K562 (cell line): ENCODE results near the gene ENTREP3. TPM values are rescaled to one million over a fixed set of nuclear protein-coding genes. Genes with fewer than 3 reads are reported as not detected.

Experiments used
- ARID4B ChIP-seq: sonication (generic); formaldehyde crosslinking; IDR thresholded peaks from 2 replicates; pipeline ENCODE4 v1.8.0; 2022; ENCODE audit warnings: mild to moderate bottlenecking, missing genetic modification reagents
- CTCFL ChIP-seq: IDR thresholded peaks from 2 replicates; pipeline ENCODE4 v1.6.1; 2011; ENCODE audit warnings: borderline replicate concordance, low read depth, mild to moderate bottlenecking, moderate library complexity, low read length; ENCODE audit not compliant: insufficient read depth, poor library complexity, severe bottlenecking
- MAX ChIP-seq: sonication (generic); formaldehyde crosslinking; IDR thresholded peaks from 2 replicates; pipeline ENCODE4 v1.9.0; 2022; ENCODE audit warnings: mild to moderate bottlenecking, missing genetic modification reagents
- NR2C1 ChIP-seq, 2 experiments: fragments of 450-650 bp; IDR thresholded peaks; 2 replicates each; pipeline ENCODE4 v1.6.1; 2017; ENCODE audit warnings: mild to moderate bottlenecking in 2 of 2, antibody characterized with exemption in 1 of 2, inconsistent platforms in 1 of 2, missing compliant biosample characterization in 1 of 2, missing genetic modification characterization in 1 of 2
- PATZ1 ChIP-seq: fragments of 250-450 bp; sonication (Bioruptor Pico); IDR thresholded peaks from 2 replicates; pipeline ENCODE4 v1.5.0; 2020; ENCODE audit warnings: mild to moderate bottlenecking, borderline replicate concordance
- TAF9B ChIP-seq: fragments of 450-650 bp; IDR thresholded peaks from 2 replicates; pipeline ENCODE4 v1.6.1; 2018; ENCODE audit warnings: mild to moderate bottlenecking; ENCODE audit not compliant: partially characterized antibody
- UBTF ChIP-seq, 2 experiments: IDR thresholded peaks; 2 replicates each; pipeline ENCODE4 v1.6.1; 2012; ENCODE audit warnings: improper control_type of control experiment in 2 of 2, low read depth in 2 of 2, low read length in 2 of 2, borderline replicate concordance in 1 of 2
- ZNF740 ChIP-seq, 3 experiments: fragments of 200-800 bp in 1 of 3; sonication (Bioruptor generic) in 1 of 3; sonication (generic) in 1 of 3; formaldehyde crosslinking in 1 of 3; IDR thresholded peaks; 2 replicates each; pipeline versions ENCODE4 v1.6.1 to v1.8.0; 2016 to 2022; ENCODE audit warnings: mild to moderate bottlenecking in 2 of 3, missing compliant biosample characterization in 2 of 3, missing genetic modification characterization in 2 of 3, missing genetic modification reagents in 1 of 3
- ZNF766 ChIP-seq: fragments of 200-800 bp; sonication (Bioruptor generic); conservative IDR thresholded peaks from 2 replicates; pipeline ENCODE4 v1.6.1; 2016; ENCODE audit warnings: missing genetic modification characterization, missing compliant biosample characterization
- polyA plus RNA-seq, 8 experiments: library from polyadenylated mRNA; depleted of rRNA in 4 of 8; stranded (reverse) in 5 of 8; unstranded in 3 of 8; fragments of >200 nt; fragmentation: Nextera tagmentation in 2 of 8; fragmentation: Illumina TruSeq in 1 of 8; extraction: Ambion mirVana in 2 of 8; extraction: Trizol in 1 of 8; gene quantifications; 2 replicates each; pipeline versions ENCODE4 v1.2.1 to v1.2.3, GENCODE V29; 2011 to 2014; ENCODE audit warnings: inconsistent platforms in 1 of 8, missing spikeins in 1 of 8
- total RNA-seq, 7 experiments: library from RNA; depleted of rRNA in 6 of 7; stranded (reverse); fragments of >200 nt in 6 of 7; fragmentation: Illumina TruSeq in 2 of 7; extraction: Trizol in 2 of 7; gene quantifications; 2 replicates each; pipeline versions ENCODE4 v1.2.1 to v1.2.3, GENCODE V29; 2011 to 2021; ENCODE audit warnings: low replicate concordance in 1 of 7

ENTREP3 gene
- total and polyA plus RNA-seq, 9 of the 15 experiments (the other 6 are each of a cell fraction or from before 2014, with no cell fraction given) = 1.9 to 41.8 (median 5.9) TPM

GRCh38 chr1:155273343-155274245 is 18.3 kb upstream of the ENTREP3 start, which contains the start of gene CLK2 (continued):
- no peak for TF ChIP-seq NR2C1 (IDR thresholded peaks at IDR 0.05)
- TF ChIP-seq NR2C1 (tag; IDR thresholded peaks at IDR 0.05) = peak; percentile 52; the same call in 1 of the 2 replicates
- TF ChIP-seq TAF9B = peak; percentile 43
- peak; percentile 63 for TF ChIP-seq ARID4B (CRISPR knock-in tag)
- TF ChIP-seq ZNF740 (CRISPR knock-in tag; IDR thresholded peaks at IDR 0.05) = peak; percentile 81; the same call in 1 of the 2 replicates
- no peak for TF ChIP-seq ZNF740 (tag; IDR thresholded peaks at IDR 0.05)
- TF ChIP-seq MAX (CRISPR knock-in tag) = peak; percentile 98
- TF ChIP-seq CTCFL = no peak
- peak; percentile 12; the same call in 1 of the 2 replicates for TF ChIP-seq ZNF766
- TF ChIP-seq UBTF (IDR thresholded peaks at IDR 0.05; ENCODE audit: borderline replicate concordance in 1 of 2, low read depth in 2 of 2, low read length in 2 of 2) = peak in 1 of 2 experiments; percentile 65; a peak in 2 of 4 replicates
- TF ChIP-seq PATZ1 (CRISPR knock-in tag) = 0 out of 2 replicates have a peak, but pooled peaks have one; percentile 20
